Activated naive CD4-positive, alpha-beta T cell treated with anti-CD3 and anti-CD28 coated beads, Interleukin-2, amount 10 ng/mL, durations not matched to agents 7 days and 5 days (primary cell): Measurements from ENCODE around the gene CAPN12.

Experiments
- CTCF ChIA-PET: fragments of 350-600 bp; sonication (Branson Sonifier 250); formaldehyde crosslinking; loops from one replicate; lab custom pipeline; 2021; ENCODE audit warnings: antibody characterized with exemption; lab: Charles Lee
- DNase-seq: peaks from one replicate; pipeline ENCODE4 v3.0.0-alpha.2; 2020
- H3K27ac Mint-ChIP-seq: one replicate; pipeline ENCODE4 v1.8.0; 2021; ENCODE audit warnings: mild to moderate bottlenecking, moderate library complexity, mixed read lengths
- H3K27me3 Mint-ChIP-seq: one replicate; pipeline ENCODE4 v1.8.0; 2021; ENCODE audit warnings: mild to moderate bottlenecking, mixed read lengths
- H3K36me3 Mint-ChIP-seq: one replicate; pipeline ENCODE4 v1.8.0; 2021; ENCODE audit warnings: mixed read lengths
- H3K4me1 Mint-ChIP-seq: one replicate; pipeline ENCODE4 v1.8.0; 2021; ENCODE audit warnings: mixed read lengths
- H3K4me3 Mint-ChIP-seq: one replicate; pipeline ENCODE4 v1.8.0; 2021; ENCODE audit warnings: mild to moderate bottlenecking, moderate library complexity, mixed read lengths
- H3K9me3 Mint-ChIP-seq: one replicate; pipeline ENCODE4 v1.8.0; 2021; ENCODE audit warnings: mixed read lengths

Gene CAPN12

DNA sequence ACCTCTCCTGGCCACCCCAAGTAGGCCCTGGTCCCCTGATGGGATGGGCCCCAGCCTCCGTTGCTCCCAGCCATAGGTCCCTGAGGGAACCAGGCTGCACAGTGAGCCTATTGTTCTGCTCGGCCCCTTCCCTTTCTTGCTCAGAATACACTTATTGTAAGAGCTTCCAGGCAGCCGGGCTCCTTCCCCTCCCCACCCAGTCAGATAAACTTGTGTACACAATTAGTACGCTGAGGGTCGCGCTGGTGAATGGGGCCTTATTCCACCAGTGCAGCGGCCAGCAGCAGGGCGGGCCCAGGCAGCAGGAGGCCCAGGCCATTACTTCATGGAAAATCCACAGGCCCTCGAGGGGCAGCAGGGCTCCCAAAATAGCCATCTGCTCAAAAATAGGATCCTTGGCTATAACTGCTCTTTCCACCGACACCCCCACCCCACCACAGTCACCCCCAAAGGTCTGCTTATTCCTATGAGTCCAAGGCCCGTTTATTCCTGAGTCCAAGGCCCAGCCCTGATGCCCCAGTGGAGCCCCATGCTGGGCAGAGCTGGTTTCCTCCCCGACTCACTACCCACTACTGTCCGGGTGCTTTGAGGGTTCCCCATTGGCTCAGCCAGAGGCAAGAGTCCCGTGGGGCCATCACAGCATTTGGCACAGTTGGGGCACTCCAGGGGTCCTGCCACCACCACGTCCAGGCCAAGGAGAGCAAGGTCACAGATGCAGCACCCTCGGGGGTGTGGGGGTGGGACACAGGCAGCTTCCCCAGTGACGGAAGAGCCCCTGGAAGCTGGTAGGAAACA is 22.1 kb downstream of the CAPN12 start:
- Mint-ChIP-seq H3K36me3 (peaks cover 12% of the 10 kb centered on the region), H3K4me1 (no peaks in the 10 kb centered on the region), H3K4me3 (no peak overlapping the region), H3K27me3 (no peaks in the 10 kb centered on the region), H3K9me3 (no peaks in the 10 kb centered on the region), H3K27ac (no peak overlapping the region)
- CTCF ChIA-PET, result interaction anchor here (1.3 kb wide), 1 partner anchor 208 kb away, joined by 5 read pairs; the partner anchor contains the start of genes MRPS12 and SARS2
- no peak for DNase-seq

DNA sequence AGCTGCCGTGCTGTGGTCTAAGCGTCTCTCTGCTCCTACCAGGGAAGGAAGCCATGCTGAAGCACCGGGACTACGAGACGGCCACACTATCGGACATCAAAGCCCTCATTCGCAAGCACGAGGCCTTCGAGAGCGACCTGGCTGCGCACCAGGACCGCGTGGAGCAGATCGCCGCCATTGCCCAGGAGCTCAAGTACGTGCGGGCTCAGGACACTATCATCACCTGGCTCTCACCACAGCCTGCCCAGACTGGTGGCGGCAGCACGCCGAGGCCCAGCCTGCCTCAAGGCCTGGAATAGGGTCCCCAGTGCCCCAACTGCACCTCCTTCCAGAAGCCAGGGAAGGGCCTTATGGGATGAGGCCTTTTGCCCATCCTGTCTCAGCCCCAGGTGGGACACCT is 22.8 kb downstream of the CAPN12 start:
- H3K4me3 Mint-ChIP-seq, result no peak overlapping the region
- no peaks in the 10 kb centered on the region for H3K4me1 Mint-ChIP-seq
- no peaks in the 10 kb centered on the region for H3K9me3 Mint-ChIP-seq
- CTCF ChIA-PET, result no interaction called here
- H3K36me3 Mint-ChIP-seq, result peaks cover 14% of the 10 kb centered on the region
- H3K27me3 Mint-ChIP-seq, result no peaks in the 10 kb centered on the region
- H3K27ac Mint-ChIP-seq, result no peak overlapping the region
- no peak for DNase-seq

DNA sequence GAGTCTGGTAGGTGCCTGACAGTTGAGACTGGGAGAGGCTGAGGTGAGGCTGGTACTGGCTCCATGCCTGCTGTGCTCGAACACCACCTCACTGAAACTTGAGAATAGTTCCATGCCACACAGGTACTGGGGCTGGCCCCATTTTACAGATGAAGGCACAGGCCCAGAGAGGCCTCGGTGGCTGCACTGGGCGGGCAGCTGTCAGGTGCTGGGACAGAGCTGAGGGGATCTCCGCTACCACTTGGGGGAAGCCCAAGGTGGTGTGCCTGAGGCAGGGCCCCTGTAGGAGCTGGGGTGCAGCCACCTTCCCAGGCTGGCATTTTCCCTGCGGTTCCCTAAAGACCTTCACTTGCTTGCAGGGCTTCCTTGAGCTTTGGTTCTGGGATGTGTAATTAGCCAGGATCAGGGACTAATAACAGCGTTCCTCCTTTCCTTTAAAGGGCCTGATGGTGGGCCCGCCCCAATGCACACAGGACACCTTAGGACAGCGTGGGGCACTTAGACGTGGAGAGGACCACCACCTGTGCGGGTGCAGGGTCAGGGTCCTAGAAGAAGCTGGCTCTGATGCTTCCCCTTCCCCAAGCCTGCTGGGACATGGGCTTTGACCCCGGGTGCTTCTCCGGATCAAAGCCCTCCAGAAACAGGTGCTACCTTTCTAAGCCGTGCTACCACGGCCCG is 23.6 kb downstream of the CAPN12 start:
- CTCF ChIA-PET, result no interaction called here
- Mint-ChIP-seq H3K4me3 (no peak overlapping the region), H3K36me3 (peaks cover 15% of the 10 kb centered on the region), H3K27me3 (no peaks in the 10 kb centered on the region), H3K9me3 (no peaks in the 10 kb centered on the region), H3K27ac (no peak overlapping the region), H3K4me1 (no peaks in the 10 kb centered on the region)
- DNase-seq, result no peak

DNA sequence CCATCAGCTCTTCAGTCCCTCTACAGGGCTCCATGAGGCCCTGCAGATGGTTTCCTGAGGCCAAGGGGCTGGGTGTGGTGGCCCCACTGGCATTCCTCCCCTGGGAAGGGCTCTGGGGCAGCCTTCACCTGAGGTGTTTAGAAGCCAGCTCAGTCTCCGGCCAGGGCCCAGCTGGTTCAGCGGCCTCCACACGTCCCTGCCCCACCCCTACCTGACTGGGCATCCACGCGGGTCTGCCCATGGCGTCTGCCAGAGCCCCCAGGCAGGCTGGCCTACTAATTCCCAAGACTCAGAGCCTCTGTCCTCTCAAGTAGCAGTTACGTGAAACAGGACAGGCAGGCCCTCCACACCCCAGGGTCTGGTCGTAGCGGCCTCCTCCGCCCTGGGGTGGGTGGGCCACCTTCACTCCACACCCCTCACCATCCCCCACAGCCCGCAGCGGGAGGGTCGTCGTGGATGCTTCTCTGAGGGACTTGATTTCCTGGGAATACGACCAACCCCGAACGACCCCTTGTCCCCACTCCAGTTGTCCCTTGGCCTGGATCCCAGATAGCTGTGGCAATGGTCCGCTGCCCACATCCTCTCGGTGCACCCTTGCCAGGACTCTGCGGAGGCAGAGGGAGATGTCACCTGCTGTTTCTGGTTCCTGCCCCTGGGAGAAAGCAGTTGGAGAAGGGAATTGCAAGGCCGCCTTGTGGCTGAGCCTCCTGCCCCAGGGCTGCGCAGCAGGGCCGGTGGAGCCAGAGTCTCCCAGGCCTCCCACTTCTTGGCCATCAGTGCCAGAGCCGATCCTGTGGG is 24.3 kb downstream of the CAPN12 start:
- no peak for DNase-seq
- CTCF ChIA-PET, result interaction anchor here (1.1 kb wide), 1 partner anchor 10 kb away, joined by 3 read pairs; no protein-coding TSS in a partner anchor
- Mint-ChIP-seq H3K4me1 (no peaks in the 10 kb centered on the region), H3K27ac (no peak overlapping the region), H3K36me3 (peaks cover 15% of the 10 kb centered on the region), H3K27me3 (no peaks in the 10 kb centered on the region), H3K9me3 (no peaks in the 10 kb centered on the region), H3K4me3 (no peak overlapping the region)

DNA sequence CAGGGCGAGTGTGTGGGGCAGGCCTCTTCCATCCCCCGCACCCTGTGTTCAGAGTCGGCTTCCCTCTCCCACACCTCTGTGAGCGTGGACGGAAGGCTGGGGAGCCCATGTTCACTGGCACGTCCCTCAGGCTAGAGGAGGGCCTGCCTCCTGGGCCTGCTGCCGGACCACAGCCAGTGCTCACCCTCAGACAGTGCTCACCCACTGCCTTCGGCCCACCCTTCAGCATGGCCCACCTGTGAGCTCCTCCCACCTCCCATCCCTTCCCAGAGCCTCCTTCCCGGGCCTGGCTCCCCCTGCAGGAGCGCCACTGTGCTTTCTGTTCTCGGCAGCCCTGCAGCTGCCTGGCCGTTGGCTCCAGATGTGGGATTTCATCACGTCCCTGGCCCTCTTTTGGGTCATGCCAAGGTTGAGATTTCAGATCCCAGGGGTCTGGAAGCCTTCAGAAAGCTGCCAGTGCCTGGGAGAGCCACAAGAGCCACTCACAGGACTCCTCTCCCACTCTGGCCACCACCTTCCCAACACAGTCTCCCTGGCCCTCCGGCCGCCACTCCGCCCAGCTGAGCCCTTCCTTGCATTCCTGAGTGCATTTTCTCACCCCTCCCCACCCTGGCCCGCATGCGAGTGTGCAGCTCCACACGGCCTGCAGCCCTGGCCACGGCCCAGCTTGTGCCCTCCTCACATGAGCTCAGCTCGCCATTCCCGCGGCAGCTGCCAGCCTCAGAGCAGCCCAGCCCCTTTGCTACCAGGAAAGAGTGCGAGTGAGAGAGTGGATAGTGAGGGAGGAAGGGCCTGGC is 25.3 kb downstream of the CAPN12 start:
- CTCF ChIA-PET, result interaction anchor here (1.1 kb wide), 1 partner anchor 11 kb away, joined by 3 read pairs; no protein-coding TSS in a partner anchor
- H3K27ac Mint-ChIP-seq, result no peak overlapping the region
- no peaks in the 10 kb centered on the region for H3K4me1 Mint-ChIP-seq
- H3K4me3 Mint-ChIP-seq, result no peak overlapping the region
- H3K9me3 Mint-ChIP-seq, result no peaks in the 10 kb centered on the region
- no peak for DNase-seq
- peaks cover 15% of the 10 kb centered on the region for H3K36me3 Mint-ChIP-seq
- H3K27me3 Mint-ChIP-seq, result no peaks in the 10 kb centered on the region

DNA sequence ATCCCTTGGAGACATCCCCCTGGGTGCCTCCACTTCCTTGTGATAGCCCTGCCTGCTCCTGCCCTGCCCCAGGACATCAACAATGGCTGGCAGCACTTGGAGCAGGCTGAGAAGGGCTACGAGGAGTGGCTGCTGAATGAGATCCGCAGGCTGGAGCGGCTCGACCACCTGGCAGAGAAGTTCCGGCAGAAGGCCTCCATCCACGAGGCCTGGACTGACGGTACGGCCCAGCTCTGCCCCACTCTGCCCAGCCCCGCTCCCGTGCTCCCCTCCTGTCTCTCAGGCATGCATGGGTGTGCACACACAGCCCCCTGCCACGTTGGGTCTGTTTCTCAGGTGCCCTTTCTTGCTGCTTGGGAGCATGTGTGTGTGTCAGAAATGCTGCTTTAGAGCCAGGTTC is 26.4 kb downstream of the CAPN12 start:
- Mint-ChIP-seq H3K4me3 (no peak overlapping the region), H3K36me3 (peaks cover 15% of the 10 kb centered on the region), H3K4me1 (no peaks in the 10 kb centered on the region), H3K27ac (no peak overlapping the region), H3K27me3 (no peaks in the 10 kb centered on the region), H3K9me3 (no peaks in the 10 kb centered on the region)
- DNase-seq, result no peak
- CTCF ChIA-PET, result no interaction called here

DNA sequence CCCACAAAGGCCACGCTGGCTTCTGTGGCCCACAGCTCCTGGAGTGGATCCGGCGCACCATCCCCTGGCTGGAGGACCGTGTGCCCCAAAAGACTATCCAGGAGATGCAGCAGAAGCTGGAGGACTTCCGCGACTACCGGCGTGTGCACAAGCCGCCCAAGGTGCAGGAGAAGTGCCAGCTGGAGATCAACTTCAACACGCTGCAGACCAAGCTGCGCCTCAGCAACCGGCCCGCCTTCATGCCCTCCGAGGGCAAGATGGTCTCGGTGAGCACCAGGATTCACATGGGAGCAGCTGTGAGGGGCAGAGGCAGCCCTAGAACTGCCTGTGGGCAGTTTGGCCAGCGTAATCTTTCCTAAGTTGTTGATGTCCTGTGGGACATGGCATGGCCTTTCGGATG is 27.2 kb downstream of the CAPN12 start:
- H3K27me3 Mint-ChIP-seq, result no peaks in the 10 kb centered on the region
- no peak overlapping the region for H3K4me3 Mint-ChIP-seq
- no peaks in the 10 kb centered on the region for H3K4me1 Mint-ChIP-seq
- peaks cover 15% of the 10 kb centered on the region for H3K36me3 Mint-ChIP-seq
- no peak for DNase-seq
- H3K9me3 Mint-ChIP-seq, result no peaks in the 10 kb centered on the region
- no peak overlapping the region for H3K27ac Mint-ChIP-seq
- CTCF ChIA-PET, result no interaction called here

DNA sequence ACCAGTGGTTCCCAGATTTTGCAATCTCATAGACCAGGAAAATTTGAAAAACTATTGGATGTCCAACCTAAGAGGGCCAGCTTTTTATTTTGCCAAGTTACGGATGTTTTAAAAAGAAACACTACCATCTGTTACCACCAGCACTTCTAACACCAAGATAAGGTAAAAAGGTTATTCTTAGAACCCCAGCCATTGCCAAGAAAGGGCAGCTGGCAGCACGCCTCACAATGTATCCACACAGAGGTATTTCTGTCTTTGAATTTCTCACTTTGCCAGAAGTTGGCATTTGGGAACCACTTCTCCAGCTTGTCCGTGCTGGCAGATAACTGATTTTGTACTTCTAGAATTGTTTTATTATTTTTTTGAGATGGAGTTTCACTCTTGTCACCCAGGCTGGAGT is 28.7 kb downstream of the CAPN12 start:
- CTCF ChIA-PET, result no interaction called here
- H3K4me3 Mint-ChIP-seq, result no peak overlapping the region
- peaks cover 21% of the 10 kb centered on the region for H3K36me3 Mint-ChIP-seq

DNA sequence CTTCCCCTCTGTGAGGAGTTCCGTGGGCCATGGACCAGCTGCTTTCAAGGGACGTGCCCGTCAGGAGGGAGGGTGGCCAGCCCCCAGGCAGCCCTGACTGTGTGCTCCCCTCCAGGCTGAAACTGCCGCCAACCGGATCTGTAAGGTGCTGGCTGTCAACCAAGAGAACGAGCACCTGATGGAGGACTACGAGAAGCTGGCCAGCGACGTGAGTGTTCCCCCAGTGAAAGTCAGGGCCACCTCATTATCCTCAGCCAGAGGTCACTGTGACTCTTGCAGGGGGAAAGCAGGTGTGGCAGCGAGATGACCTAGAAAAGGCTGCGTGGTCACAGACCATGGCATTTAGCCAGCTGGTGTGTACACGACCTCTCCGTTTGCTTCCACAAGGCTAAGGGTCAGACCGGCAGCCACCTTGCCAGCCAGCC is 29.9 kb downstream of the CAPN12 start:
- Mint-ChIP-seq H3K27me3 (no peaks in the 10 kb centered on the region), H3K4me1 (no peaks in the 10 kb centered on the region), H3K4me3 (no peak overlapping the region), H3K9me3 (no peaks in the 10 kb centered on the region), H3K27ac (no peak overlapping the region), H3K36me3 (peaks cover 28% of the 10 kb centered on the region)
- no peak for DNase-seq
- CTCF ChIA-PET, result no interaction called here

More for the DNA sequence above, 28.7 kb downstream of the CAPN12 start:
- H3K4me1 Mint-ChIP-seq, result no peaks in the 10 kb centered on the region
- H3K27ac Mint-ChIP-seq, result no peak overlapping the region
- H3K9me3 Mint-ChIP-seq, result no peaks in the 10 kb centered on the region
- H3K27me3 Mint-ChIP-seq, result no peaks in the 10 kb centered on the region
- no peak for DNase-seq

DNA sequence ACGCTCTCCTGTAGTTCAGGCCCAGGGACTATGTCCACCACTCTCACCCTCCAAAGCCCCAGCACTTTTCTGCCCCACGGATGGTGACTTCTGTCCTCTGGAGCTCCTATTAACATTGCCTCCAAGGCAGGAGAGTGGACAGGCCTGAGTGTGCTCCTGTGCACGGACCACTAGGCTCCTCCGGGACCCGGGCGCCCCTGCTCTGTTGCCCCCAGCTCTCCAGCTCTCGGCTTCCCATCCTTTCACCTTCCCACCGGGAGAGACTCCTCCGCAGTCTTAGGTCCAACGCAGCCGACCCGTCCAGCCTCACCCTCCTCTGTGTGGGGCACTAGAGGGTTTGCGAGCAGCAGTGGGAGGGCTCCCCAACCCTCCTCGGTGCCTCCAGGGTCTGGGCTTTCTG is 30.4 kb downstream of the CAPN12 start:
- Mint-ChIP-seq H3K9me3 (no peaks in the 10 kb centered on the region), H3K27me3 (no peaks in the 10 kb centered on the region), H3K4me1 (no peaks in the 10 kb centered on the region), H3K27ac (no peak overlapping the region), H3K36me3 (peaks cover 30% of the 10 kb centered on the region), H3K4me3 (no peak overlapping the region)
- DNase-seq, result no peak
- CTCF ChIA-PET, result no interaction called here

DNA sequence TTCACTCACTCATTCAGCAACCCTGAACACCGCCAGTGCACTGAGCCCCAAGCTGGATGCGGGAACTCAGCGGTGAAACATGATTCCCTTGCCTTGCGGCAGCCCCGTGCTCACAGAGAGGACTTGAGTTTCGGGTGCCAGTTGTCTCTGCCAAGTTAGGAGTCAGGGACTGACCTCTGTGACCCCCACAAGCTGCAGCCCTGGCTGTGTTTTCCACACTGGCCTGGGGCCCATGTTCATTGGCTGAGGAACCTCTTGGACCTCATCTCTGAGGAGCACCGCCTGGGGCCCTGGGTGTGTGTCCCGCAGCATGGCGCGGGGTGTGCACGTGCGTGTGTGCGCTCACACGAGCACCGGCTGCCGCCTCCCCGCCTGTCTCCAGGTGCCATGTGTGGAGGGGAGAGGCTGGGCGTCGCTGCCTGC is 31.0 kb downstream of the CAPN12 start:
- H3K36me3 Mint-ChIP-seq, result peaks cover 35% of the 10 kb centered on the region
- no peaks in the 10 kb centered on the region for H3K27me3 Mint-ChIP-seq
- no peaks in the 10 kb centered on the region for H3K4me1 Mint-ChIP-seq
- CTCF ChIA-PET, result no interaction called here
- no peak overlapping the region for H3K4me3 Mint-ChIP-seq
- H3K27ac Mint-ChIP-seq, result no peak overlapping the region
- no peaks in the 10 kb centered on the region for H3K9me3 Mint-ChIP-seq
- DNase-seq, result no peak

DNA sequence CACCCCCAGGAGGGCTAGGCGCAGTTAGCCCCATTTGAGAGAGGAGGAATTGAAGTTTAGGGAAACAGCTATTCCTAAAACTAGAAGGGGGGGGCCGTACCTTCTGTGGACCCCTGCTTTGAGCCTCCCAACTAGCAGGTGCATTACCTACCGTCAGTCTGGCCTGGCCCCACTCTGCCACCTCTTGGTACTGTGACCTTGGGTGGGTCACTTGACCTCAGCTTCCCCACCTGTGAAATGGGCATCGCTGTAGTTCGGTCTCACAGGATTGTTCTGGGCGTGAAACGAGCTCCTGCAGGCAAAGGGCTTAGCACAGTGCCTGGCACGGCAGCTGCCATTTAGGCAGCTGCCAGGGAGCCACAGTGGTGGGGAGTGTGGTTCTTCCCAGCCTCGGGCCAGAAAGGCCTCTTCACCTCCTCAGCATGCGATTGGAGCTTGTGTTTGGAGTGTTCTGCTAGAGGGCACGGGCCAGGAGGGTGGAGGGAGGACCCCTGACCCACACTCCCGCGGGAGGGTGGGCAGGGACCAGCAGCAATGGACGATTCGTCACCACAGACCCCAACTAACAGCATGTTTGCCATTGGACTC is 32.0 kb downstream of the CAPN12 start:
- Mint-ChIP-seq H3K27me3 (no peaks in the 10 kb centered on the region), H3K9me3 (no peaks in the 10 kb centered on the region), H3K36me3 (peaks cover 35% of the 10 kb centered on the region), H3K4me3 (no peak overlapping the region), H3K27ac (no peak overlapping the region), H3K4me1 (no peaks in the 10 kb centered on the region)
- no peak for DNase-seq
- CTCF ChIA-PET, result no interaction called here

DNA sequence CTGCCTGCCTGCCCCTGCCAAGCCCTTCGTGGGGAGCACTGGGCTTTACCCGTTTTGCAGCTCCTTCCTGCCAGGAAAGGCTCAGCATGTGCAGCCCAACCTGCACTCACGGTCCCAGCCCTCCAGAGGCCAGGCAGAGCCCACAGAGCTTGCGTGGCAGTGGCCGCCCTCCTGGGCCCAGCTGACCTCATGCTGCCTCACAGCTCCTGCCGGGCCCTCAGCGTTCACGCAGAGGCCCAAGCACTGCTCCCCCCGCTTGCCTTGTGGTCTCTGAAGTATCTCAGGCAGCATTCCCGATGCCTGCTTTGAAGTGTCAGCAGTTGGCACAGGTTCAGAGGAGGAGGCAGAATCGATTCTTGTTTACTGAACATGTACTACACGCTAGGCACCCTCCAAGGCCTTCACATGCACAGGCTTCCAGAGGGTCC is 32.5 kb downstream of the CAPN12 start:
- H3K9me3 Mint-ChIP-seq, result no peaks in the 10 kb centered on the region
- CTCF ChIA-PET, result interaction anchor here (0.6 kb wide), 1 partner anchor 44 kb away, joined by 4 read pairs; no protein-coding TSS in a partner anchor
- no peak overlapping the region for H3K4me3 Mint-ChIP-seq
- no peaks in the 10 kb centered on the region for H3K4me1 Mint-ChIP-seq
- no peak for DNase-seq
- no peaks in the 10 kb centered on the region for H3K27me3 Mint-ChIP-seq
- H3K27ac Mint-ChIP-seq, result no peak overlapping the region
- peaks cover 38% of the 10 kb centered on the region for H3K36me3 Mint-ChIP-seq
